NCI-H2227 (cell line): Measurements from ENCODE around the gene ZNF385B.
A peak's percentile ranks its signal among the peaks of the same experiment; 100 is the strongest.

Source experiments
- DNase-seq: peaks from one replicate; lab custom pipeline; 2025; ENCODE audit not compliant: unreplicated experiment; lab: John Stamatoyannopoulos, UW

Gene ZNF385B

DNA sequence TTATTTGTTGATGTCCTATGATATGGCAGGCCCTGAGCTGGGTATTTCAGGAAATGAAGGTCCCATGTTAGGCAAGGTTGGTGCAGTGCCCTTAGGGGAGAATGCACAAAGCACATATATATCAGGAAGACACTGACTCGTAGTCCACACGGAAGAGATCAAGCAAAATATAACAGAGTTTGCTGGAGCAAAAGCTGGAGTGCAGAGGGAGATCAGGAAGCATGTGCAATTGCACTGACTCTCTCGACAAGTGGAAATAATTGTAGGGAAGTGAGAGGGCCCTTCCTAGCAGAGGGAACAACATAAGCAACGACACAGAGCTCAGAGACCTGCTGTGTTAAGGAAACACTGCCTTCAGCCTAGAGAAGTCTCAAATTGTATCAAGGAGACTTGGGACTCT lies 4.2 kb downstream of the ZNF385B start:
- no peak for DNase-seq

DNA sequence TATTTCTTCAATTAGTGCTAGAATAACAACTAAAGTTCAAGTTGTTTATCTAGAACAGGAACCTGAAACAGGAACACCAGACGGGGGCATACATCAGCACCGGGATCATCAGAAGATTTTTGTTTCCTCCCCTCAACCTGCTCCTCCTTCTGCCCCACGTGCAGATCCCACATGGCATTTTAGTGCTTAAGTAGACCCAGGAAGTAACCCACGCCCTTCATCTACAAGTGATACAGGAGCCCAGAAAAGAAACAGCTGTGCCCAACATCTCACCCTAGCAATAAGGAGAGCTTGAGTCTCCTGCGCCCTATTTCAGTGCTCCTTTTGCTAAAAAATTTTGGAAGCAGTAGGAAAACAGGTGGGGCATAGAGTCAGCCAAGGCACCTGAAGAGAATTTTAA lies 5.2 kb downstream of the ZNF385B start:
- DNase-seq = no peak

DNA sequence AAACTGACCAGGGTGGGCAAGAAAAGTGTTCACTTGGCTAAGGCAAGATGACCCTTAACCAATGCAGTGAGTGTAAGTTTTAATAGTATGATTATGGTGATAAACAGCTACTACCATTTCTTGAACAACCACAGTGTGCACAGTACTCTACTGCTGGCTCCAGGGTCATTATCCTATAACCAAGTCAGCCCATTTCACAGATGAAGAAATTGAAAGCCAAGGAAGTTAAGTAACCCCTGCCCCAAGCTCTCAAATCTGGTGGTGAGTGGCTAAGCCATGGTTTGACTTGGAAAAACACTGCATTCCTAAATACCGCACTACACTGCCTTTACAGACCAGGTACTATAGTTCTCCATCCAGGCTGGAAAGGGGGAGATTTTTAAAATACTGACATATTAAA lies 5.7 kb downstream of the ZNF385B start:
- DNase-seq = no peak

DNA sequence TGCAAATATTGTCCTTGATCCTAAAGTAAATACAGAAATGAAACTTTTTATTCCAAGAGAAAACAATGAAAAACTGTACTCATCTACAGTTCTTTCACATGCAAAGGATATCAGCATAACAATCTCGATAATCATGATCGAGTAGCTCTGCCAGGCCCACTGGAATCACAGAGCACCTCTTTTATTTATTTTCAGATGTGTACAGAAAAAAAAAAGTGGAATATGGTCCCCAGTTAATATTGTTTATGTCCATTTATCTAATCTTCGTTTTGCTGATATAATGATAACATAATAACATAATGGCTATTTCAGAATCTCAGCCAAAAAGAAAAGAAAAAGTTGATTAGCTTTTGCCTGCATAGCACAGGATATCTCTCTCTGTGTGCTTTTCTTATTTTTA lies 6.5 kb downstream of the ZNF385B start:
- no peak for DNase-seq

DNA sequence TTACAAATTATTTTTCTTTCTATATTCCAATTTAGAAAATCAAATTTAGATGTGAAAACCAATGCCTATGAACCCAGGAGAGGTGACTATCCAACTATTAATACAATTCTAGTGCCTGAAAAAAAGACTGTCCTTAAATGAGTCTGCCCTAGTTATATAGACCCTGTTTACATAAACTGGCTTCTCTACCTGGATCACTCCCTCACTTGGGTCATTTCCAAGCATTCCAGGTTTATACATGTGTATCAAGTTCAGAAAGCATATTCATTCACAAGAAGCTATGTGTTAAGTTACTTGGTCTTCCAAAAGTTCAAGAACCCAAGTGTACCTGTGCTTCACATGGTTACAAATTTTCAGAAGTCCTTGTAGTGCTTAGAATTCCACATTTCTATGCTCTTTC lies 8.3 kb downstream of the ZNF385B start:
- no peak for DNase-seq

DNA sequence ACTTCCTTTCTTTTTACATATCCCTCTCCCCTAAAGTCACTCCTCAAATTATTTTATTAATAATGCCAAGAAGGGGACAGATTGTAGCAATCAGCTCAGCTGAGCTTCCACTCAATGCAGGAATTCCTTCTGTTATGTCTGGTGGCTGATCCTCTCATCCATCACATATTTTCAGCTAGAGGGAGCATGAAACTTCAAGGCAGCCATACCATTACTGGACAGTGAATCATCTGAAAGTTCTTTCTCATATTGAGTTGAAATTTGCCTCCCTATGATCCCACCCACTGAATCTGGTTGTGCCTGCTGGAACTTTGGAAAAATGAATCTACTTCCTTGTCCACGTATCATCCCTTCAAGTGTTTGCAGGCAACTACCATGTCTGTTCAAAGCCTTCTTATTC lies 11.2 kb downstream of the ZNF385B start:
- no peak for DNase-seq

DNA sequence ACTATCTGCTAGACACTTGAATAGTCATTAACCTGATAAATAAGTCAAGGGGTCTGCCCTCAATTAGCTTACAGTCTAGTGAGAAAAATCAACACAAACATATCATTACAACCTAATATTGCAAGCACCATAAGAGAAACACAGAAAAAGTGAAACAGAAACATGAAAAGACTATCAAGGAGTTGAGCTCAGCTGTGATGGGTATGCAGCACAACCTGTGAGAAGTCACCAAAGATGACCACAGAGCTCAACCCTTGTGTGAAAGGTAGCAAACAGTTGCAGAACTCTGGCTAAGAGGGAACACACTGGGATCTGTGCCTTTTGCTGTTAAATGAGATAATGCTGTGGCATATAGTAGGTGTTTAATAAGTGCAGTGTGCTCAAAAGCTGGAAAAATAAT lies 11.7 kb downstream of the ZNF385B start:
- DNase-seq = no peak

DNA sequence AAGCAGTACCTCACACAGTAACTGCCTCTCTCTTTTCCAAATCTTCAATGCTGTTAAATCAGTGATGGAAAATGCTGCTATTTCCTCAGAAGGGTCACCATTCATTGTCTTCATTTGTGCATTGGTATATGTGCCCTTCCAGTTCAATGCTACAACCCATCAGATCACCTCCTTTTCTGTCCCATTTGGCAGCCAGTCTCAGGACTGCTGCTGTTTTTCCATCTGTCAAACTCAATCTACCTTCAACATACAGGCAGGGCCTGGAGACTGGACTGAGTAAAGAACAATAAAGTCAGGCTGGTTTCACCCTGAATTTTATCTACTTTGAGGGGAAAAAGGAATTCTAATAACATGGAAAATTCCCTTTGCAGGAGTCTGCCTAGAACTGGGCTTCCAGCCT lies 17.9 kb downstream of the ZNF385B start:
- no peak for DNase-seq

DNA sequence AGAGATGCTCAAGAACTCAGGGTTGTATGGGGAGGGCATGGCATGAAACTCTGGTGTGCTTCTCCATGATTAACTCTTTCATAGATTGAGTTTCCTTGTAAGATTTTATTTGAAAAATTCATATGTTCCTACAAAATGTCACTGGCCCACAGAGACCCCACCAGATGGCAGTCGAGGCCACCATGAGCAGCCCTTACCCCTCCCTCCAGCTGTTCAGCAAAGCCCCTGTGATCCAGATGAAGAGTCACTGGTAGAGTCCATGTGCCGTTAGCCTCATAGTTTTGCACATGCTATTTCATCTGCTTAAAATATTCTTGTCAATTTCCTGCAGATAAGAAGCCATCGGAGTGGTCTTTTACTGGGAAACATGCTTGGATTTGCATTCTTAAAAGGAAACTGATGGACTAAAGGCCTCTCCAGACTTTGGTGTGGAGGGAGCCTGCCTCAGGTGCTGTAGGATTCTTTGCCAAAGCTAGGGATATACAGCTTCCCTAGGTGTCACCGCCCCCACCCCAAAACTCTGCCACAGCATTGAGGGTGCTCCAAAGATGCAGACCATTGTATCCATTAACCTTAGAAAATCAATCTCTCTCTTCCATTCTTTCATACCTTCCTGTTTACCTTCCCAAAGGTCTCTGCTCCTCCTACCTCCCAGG lies 18.8 kb downstream of the ZNF385B start:
- DNase-seq = peak; percentile 70

DNA sequence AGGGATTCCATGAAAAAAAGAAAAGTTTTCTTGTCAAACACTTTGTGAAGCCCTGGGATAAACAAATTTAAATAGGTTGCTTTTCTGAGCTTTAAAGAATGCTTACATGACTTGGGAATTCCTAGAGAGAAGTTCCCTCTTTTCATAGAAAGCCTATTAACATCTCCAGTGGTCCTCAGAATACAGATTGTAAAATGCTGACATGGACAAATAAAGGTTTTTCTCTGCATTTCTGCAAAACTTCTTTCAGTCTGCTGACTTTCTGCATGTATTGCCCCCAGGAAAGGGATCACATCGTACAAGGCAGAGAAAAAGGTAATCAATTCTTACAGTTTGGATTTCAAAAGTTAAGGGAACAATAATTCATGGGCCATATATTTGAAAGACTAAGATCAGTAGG lies 20.6 kb downstream of the ZNF385B start:
- DNase-seq = no peak

DNA sequence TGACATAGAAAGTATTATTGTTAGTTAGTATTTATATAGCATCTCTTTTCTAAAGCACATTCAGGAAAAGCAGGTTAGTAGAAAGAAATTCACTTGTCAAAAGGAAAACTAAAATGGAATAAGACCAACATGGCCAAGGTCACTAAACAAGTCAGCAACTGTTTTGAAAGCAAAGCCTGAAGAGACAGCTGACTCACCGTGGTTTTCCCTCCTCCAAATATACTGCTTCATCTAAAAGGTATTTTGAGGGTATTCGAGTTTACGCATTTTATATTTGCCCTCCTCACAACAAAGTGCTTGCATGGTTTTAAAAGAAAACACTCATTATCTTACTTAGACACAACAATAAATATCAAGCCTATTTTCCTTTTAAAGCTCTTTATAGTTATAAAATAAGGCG lies 24.0 kb downstream of the ZNF385B start:
- DNase-seq = no peak

DNA sequence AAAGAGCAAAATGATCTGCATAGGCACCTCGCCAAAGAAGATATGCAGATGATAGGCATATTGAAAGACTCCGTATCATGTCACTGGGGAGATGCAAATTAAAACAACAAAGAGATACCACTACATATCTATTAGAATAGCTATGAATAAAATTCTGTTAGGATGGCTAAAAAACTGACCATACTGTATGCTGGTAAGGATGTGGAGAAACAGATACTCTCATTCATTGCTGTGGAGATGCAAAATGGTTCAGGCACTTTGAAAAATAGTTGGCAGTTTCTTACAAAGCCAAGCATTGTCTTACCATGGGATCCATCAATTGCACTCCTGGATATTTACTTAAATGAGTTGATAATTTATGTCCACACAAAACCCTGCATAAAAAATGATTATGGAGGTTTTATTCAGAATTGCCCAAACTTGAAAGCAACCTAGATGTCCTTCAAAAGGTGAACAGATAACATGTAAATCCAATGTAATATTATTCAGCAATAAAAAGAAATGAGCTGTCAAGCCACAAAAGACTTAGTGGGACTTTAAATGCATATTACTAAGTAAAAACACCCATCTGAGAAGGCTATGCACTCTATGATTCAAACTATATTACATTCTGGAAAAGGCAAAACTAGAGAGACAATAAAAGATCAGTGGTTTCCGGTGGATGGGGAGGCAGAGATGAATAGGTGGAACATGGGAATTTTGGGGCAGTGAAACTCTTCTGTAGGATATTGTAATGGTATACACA lies 31.2 kb downstream of the ZNF385B start:
- no peak for DNase-seq

DNA sequence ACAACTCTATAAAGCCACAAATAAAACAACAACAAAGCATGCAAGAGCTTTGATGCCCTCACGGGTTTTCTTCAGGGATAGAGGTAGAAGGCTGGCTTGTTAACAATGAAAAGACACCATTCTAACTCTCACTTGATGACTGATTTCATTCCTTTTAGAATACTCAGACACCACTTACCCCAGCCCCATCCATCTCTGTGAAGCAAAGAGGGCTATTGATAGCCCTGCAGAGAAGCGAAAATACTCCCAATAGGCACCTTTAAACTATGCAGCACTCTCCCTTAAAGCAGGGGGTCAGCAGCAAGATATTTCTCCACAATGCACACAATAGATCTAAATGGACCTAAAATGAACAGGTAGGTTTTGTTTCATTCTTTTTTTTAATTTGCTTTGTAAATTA lies 35.1 kb downstream of the ZNF385B start:
- no peak for DNase-seq

DNA sequence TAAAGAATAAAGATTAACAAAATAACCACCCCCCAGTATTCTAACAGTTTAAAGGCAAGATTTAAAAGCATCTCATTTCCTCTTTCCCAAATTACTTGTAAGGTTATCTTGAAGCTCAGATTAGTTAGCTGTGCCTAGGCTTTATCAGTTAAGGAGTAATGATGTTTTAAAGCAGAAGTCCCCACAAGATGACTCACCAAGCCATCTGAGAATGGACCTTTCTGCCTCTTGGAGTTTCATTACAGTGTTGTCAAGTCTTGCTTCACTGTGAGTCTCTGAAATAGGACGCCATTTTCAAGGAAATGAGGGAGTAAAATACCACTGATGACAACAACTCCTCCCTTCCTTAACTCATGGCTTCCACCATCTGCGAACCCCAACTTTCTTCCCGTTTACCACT lies 35.9 kb downstream of the ZNF385B start:
- DNase-seq = no peak

DNA sequence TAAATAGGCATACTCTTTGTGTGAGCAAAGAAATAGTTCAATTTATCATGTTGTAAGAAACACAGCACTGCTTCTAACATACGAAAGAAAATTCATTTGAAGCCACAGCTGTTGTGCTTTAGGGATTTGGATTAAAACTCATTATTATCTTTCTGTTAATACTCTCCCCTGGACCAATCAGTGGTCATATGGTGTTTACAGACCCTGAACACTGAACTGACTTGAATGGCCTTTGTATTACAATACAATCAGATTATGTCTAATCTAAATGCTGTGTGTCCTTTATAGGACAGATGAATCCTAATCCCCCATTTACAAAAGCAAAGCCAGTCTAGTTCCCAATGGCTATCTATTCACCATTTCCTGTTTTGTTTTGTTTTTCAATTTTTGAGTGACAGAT lies 36.5 kb downstream of the ZNF385B start:
- DNase-seq = no peak

DNA sequence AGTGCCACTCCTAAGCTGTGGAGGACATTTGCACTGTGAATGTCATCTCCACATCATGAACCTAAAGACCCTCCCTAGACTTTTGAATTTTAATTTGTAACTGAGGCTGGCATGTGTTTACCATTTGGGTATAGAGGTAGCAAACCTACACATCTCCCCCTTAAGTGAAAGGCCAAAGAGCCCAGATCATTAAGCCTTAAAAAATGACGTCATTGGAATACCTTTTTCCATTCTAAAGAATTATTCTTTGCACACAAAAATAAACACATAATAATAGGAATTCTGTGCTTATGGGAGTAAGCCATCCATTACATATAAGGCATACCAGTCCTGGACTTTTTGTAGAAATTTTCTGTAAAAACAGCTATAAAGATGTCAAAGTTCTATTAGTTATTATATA lies 38.9 kb downstream of the ZNF385B start:
- no peak for DNase-seq

DNA sequence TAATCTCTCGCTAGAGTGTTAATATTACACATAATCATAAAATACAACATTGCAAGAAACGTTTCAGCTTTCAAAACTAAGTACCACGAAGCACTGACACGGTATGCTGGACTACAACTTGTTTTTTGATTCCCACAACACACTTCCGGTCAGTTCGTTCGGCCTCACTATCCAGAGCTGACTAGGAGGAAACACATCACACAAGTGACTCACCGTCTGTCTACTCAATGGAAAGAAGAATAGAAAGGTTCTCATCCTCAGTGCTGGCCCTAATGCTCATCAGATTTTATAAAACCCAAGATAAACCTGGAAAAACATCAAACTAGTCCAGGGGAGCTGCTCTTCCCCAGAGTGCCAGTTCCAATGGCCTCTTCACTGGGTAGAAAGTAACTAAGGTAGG lies 42.9 kb downstream of the ZNF385B start:
- DNase-seq = no peak

DNA sequence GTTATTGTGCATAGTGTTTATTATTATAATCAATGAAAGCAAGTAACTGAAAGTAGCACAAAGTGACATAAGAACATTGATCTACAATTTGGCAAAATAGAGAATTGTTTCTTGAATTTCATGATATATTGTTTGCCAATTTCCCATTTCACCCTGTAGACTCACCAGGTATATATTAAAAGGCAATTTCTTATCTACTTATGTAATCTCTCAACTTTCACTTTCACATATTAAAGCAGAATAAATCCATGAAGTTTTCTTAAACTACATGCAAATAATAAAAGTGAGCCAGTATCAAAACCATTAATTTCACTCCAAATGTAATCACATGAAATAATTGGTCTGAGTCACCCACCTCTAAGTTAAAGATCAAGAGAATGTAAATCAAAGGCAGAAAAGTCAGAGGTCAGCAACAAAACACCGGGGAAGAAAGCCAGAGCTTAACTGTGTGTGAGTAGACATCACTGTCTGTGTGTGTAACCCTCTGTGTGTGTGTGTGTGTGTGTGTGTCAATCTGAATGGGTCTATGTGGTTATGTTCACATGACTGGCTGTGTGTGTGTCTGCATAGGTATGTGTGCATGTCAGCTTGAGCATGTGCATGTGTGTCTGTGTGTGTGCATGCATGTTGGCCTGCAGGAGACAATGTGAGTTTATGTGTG lies 44.1 kb downstream of the ZNF385B start:
- DNase-seq = peak; percentile 8

DNA sequence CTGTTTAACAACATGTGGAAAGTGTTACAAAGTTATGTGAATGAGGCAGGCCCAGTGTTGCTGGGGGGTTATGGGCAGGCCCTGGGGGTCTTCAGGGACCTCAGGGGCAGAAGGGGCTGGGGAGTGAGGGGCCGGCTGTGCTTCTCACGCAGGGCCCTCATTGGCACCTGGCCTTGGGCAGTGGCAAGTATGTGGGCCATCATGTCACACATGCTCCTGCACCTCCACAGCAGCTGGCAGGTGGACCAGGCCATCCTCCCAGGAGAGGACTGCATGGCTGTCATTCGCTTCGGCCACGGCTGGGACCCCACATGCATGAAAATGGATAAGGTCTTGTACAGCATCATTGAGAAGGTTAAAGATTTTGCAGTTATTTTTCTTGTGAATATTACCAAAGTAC lies 47.4 kb downstream of the ZNF385B start:
- DNase-seq = no peak

DNA sequence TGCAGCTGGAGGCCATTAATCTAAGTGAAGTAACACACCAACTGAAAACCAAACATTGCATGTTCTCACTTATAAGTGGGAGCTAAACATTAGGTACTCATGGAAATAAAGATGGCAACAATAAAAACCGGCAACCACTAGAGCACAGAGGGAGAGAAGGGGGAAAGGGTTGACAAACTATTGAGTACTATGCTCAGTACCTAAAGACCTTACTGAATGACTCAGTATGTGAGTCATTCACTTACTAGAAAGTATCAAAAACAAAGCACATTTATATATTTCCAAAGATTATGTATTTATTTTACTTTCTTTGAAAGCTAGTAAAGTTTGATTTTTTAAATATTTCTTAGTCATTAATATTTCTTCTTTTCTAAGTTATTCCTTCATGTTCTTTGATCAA lies 48.9 kb downstream of the ZNF385B start:
- no peak for DNase-seq

DNA sequence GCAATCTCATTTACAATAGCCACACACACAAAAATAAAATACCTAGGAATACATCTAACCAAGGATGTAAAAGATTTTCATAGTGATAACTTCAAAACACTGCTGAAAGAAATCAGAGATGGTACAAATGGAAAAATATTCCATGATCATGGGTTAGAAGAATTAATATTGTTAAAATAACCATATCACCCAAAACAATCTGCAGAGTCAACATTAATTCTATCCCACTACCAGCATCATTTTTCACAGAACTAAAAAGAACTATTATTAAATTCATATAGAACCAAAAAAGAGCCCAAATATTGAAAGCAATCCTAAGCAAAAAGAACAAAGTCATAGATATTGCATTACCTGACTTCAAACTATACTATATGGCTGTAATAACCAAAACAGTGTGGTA lies 50.4 kb downstream of the ZNF385B start:
- DNase-seq = no peak

DNA sequence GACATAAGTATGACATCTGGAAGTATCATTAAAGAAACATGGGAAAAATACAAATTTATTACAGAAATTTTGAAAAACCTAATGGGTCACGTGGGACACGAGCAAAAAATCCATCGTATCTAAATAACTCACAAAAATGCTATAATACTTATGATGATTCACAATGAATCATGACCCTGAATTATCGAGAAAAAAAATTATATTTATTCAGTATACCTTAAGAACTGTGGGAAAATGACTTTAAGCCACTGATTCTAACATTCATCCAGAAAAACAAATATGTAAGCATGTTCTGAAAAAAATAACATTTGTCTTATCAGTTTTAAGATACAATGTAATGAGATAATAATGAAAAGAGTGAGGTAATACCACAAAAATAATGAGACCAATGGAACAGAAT lies 51.8 kb downstream of the ZNF385B start:
- no peak for DNase-seq

DNA sequence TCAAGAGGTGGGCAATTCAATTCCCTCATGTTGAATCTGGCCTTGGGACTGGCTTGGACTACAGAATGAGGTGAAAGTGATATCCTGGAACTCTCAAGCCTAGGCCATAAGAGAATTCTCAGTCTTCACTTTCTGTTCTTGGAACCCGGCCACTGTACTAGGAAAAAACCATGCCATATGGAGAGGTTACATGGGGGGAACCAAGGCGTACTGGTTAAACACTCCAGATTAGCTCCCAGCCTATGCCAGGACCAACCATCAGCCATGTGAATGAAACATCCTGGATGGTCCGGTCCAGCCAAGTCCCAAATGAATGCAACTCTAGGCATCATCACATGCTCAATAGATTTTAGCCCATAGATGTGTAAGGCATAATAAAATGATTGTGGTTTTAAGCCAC lies 56.4 kb downstream of the ZNF385B start:
- no peak for DNase-seq
